Measurements from ENCODE around the gene MAPT. TPM values are rescaled to one million over a fixed set of nuclear protein-coding genes. Genes with fewer than 3 reads are reported as not detected.

The MAPT gene
- total RNA-seq, 1 experiment from 2014 or later = 3.6 TPM

GRCh38 chr17:46037722-46038255, 143.4 kb downstream of the MAPT start:
- intact Hi-C loops (cut with micrococcal nuclease) = no loop called here
- ChIA-PET POLR2A (ENCODE audit: unreplicated experiment) (no interaction called here), CTCF (no interaction called here)
- Histone ChIP-seq H3K27ac (ENCODE audit: low read length) (no peak overlapping the region), H3K27me3 (ENCODE audit: low read length) (no peaks in the 10 kb centered on the region), H3F3A (ENCODE audit: low read length, unreplicated experiment) (no peaks in the 10 kb centered on the region), H3K9me3 (ENCODE audit: low read length) (no peaks in the 10 kb centered on the region), H3K4me2 (ENCODE audit: low read length) (no peak overlapping the region), H2AFZ (ENCODE audit: low read length) (no peak overlapping the region), H3K36me3 (ENCODE audit: low read depth, low read length) (peaks cover 95% of the 10 kb centered on the region), H3K9ac (ENCODE audit: low read length) (no peak overlapping the region), H3K4me3 (ENCODE audit: low read length) (no peak overlapping the region), H3K9me2 (replicated peaks; ENCODE audit: low read length) (no peaks in the 10 kb centered on the region), H3K4me1 (ENCODE audit: insufficient read depth, low read length) (no peaks in the 10 kb centered on the region), H3K79me2 (ENCODE audit: low read length) (no peaks in the 10 kb centered on the region), H4K20me1 (ENCODE audit: low read length) (peaks cover 10% of the 10 kb centered on the region)
- no TSS peak for BruUV-seq (replicated peaks)
- no peak for DNase-seq
- ATAC-seq = no peak
- TF ChIP-seq, protein P1, sequence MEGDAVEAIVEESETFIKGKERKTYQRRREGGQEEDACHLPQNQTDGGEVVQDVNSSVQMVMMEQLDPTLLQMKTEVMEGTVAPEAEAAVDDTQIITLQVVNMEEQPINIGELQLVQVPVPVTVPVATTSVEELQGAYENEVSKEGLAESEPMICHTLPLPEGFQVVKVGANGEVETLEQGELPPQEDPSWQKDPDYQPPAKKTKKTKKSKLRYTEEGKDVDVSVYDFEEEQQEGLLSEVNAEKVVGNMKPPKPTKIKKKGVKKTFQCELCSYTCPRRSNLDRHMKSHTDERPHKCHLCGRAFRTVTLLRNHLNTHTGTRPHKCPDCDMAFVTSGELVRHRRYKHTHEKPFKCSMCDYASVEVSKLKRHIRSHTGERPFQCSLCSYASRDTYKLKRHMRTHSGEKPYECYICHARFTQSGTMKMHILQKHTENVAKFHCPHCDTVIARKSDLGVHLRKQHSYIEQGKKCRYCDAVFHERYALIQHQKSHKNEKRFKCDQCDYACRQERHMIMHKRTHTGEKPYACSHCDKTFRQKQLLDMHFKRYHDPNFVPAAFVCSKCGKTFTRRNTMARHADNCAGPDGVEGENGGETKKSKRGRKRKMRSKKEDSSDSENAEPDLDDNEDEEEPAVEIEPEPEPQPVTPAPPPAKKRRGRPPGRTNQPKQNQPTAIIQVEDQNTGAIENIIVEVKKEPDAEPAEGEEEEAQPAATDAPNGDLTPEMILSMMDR (conservative IDR thresholded peaks at IDR 0.05; ENCODE audit: low read depth, low read length) = no peak
- TF ChIP-seq EZH2phosphoT487 (IDR thresholded peaks at IDR 0.05; ENCODE audit: borderline replicate concordance, low read length) (no peak), EZH2 (IDR thresholded peaks at IDR 0.05; ENCODE audit: low read length, unreplicated experiment) (no peak)

GRCh38 chr17:46038414-46038813, 144.1 kb downstream of the MAPT start:
- DNase-seq (no peak), ATAC-seq (no peak)
- Histone ChIP-seq H3K4me1 (ENCODE audit: insufficient read depth, low read length) (no peaks in the 10 kb centered on the region), H3K9me3 (ENCODE audit: low read length) (no peaks in the 10 kb centered on the region), H3K4me3 (ENCODE audit: low read length) (no peak overlapping the region), H3K27ac (ENCODE audit: low read length) (no peak overlapping the region), H3K27me3 (ENCODE audit: low read length) (no peaks in the 10 kb centered on the region), H3K9me2 (replicated peaks; ENCODE audit: low read length) (no peaks in the 10 kb centered on the region), H3K36me3 (ENCODE audit: low read depth, low read length) (peaks cover 95% of the 10 kb centered on the region), H2AFZ (ENCODE audit: low read length) (no peak overlapping the region), H4K20me1 (ENCODE audit: low read length) (peaks cover 10% of the 10 kb centered on the region), H3K9ac (ENCODE audit: low read length) (no peak overlapping the region), H3F3A (ENCODE audit: low read length, unreplicated experiment) (no peaks in the 10 kb centered on the region), H3K79me2 (ENCODE audit: low read length) (no peaks in the 10 kb centered on the region), H3K4me2 (ENCODE audit: low read length) (no peak overlapping the region)
- POLR2A ChIA-PET (ENCODE audit: unreplicated experiment) = no interaction called here
- no TSS peak for BruUV-seq (replicated peaks)
- intact Hi-C loops (cut with micrococcal nuclease) = no loop called here
- TF ChIP-seq EZH2 (IDR thresholded peaks at IDR 0.05; ENCODE audit: low read length, unreplicated experiment) (no peak), EZH2phosphoT487 (IDR thresholded peaks at IDR 0.05; ENCODE audit: borderline replicate concordance, low read length) (no peak)
- TF ChIP-seq, protein P1 (conservative IDR thresholded peaks at IDR 0.05; ENCODE audit: low read depth, low read length) = no peak
- CTCF ChIA-PET = no interaction called here

DNA sequence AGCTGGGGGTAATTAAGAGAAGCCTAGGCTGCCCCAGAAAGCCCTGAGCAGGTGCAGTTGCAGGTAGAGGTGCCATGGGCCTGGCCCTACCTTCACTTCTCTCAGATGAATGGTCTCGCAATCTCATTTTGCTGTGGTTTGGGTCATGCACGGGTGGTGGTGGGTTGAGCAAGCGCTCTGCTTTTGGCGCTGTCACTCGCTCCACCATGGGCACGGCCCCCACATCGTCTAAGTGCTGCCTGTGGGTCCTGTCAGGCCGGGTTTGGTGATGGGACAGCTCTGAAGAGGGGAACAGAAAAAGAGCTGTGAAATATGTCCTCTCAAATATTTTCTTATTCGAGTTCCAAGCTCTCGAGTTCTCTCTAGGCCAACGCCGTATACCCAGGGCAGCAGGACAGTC, 144.6 kb downstream of the MAPT start:
- peaks cover 95% of the 10 kb centered on the region for H3K36me3 ChIP-seq (ENCODE audit: low read depth, low read length)
- no peak for DNase-seq
- H4K20me1 ChIP-seq (ENCODE audit: low read length) = peaks cover 10% of the 10 kb centered on the region; the same call in 1 of the 2 replicates
- ATAC-seq = no peak
- no peaks in the 10 kb centered on the region for H3F3A ChIP-seq (ENCODE audit: low read length, unreplicated experiment)
- no peak overlapping the region for H3K27ac ChIP-seq (ENCODE audit: low read length)
- POLR2A ChIA-PET (ENCODE audit: unreplicated experiment) = no interaction called here
- no peak overlapping the region for H3K4me3 ChIP-seq (ENCODE audit: low read length)
- TF ChIP-seq, protein P1 (conservative IDR thresholded peaks at IDR 0.05; ENCODE audit: low read depth, low read length) = no peak
- TF ChIP-seq EZH2 (IDR thresholded peaks at IDR 0.05; ENCODE audit: low read length, unreplicated experiment) (no peak), EZH2phosphoT487 (IDR thresholded peaks at IDR 0.05; ENCODE audit: borderline replicate concordance, low read length) (no peak)
- H3K27me3 ChIP-seq (ENCODE audit: low read length) = no peaks in the 10 kb centered on the region
- H3K4me1 ChIP-seq (ENCODE audit: insufficient read depth, low read length) = no peaks in the 10 kb centered on the region
- no peak overlapping the region for H3K9ac ChIP-seq (ENCODE audit: low read length)
- H3K9me3 ChIP-seq (ENCODE audit: low read length) = no peaks in the 10 kb centered on the region
- CTCF ChIA-PET = no interaction called here
- intact Hi-C loops (cut with micrococcal nuclease) = no loop called here
- no peak overlapping the region for H2AFZ ChIP-seq (ENCODE audit: low read length)
- H3K4me2 ChIP-seq (ENCODE audit: low read length) = no peak overlapping the region
- no TSS peak for BruUV-seq (replicated peaks)
- no peaks in the 10 kb centered on the region for H3K9me2 ChIP-seq (replicated peaks; ENCODE audit: low read length)
- no peaks in the 10 kb centered on the region for H3K79me2 ChIP-seq (ENCODE audit: low read length)

Data from PC-3 (cell line).